ENCODE results near the gene MRPS15. TPM values are rescaled to one million over a fixed set of nuclear protein-coding genes. Genes with fewer than 3 reads are reported as not detected.

The MRPS15 gene
- total RNA-seq, 2 experiments from 2014 or later, result 120 to 129 TPM

DNA sequence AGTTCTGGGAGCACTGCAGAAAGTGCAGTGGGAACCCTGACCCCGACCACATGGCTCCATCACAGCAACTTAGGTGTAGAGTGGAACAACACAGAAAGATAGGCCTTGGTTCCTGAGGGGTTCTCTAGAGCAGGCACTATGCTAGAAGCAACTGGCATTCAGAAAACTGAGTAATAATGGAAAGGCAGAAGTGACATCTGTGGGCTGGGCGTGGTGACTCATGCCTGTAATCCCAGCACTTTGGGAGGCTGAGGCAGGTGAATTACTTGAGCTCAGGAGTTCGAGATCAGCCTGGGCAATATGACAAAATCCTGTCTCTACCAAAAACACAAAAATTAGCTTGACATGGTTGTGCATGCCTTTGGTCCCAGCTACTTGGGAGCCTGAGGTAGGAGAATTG, 5.3 kb downstream of the MRPS15 start:
- ChIA-PET CTCF (no interaction called here), POLR2A (interaction anchor here (0.6 to 1.5 kb wide), 5 partner anchors 12 to 434 kb away, joined by 3 to 5 read pairs (median 3); partner anchors contain the start of gene TRAPPC3)
- Mint-ChIP-seq H3K27me3 (no peaks in the 10 kb centered on the region), H3K27ac (peak overlapping the region; percentile 96), H3K4me1 (ENCODE audit: low read depth) (peaks cover 35% of the 10 kb centered on the region), H3K9me3 (no peaks in the 10 kb centered on the region), H3K36me3 (ENCODE audit: low read depth) (peaks cover 46% of the 10 kb centered on the region), H3K4me3 (peak overlapping the region; percentile 47)
- intact Hi-C loops (cut with micrococcal nuclease), result no loop called here
- TF ChIP-seq, protein P1, sequence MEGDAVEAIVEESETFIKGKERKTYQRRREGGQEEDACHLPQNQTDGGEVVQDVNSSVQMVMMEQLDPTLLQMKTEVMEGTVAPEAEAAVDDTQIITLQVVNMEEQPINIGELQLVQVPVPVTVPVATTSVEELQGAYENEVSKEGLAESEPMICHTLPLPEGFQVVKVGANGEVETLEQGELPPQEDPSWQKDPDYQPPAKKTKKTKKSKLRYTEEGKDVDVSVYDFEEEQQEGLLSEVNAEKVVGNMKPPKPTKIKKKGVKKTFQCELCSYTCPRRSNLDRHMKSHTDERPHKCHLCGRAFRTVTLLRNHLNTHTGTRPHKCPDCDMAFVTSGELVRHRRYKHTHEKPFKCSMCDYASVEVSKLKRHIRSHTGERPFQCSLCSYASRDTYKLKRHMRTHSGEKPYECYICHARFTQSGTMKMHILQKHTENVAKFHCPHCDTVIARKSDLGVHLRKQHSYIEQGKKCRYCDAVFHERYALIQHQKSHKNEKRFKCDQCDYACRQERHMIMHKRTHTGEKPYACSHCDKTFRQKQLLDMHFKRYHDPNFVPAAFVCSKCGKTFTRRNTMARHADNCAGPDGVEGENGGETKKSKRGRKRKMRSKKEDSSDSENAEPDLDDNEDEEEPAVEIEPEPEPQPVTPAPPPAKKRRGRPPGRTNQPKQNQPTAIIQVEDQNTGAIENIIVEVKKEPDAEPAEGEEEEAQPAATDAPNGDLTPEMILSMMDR (IDR thresholded peaks at IDR 0.05), result no peak
- DNase-seq (peak; percentile 85), ATAC-seq (peak; percentile 89)

DNA sequence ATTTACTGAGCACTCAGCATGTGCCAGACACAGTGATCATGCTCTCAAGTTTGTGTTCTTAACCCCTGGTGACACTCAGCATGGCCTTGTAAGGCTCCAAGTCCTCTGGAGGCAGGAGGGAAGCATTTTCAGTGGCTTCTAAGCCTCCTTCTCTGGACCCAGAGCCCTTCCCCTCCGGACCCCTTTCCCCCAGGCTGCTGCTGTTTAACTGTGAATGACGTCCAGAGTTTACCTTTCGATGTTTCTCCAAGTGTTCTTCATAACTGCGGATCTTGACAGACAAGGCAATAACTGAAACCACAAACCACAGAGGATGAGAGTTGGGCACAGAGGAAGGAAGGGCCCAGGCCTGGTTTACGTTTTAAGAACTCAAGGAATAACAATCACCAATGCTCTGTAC, 6.5 kb downstream of the MRPS15 start:
- H3K4me3 Mint-ChIP-seq, result no peak overlapping the region
- ChIA-PET POLR2A (interaction anchor here (1.5 kb wide), 1 partner anchor 71 kb away, joined by 5 read pairs; no protein-coding TSS in a partner anchor), CTCF (no interaction called here)
- intact Hi-C loops (cut with micrococcal nuclease), result no loop called here
- H3K9me3 Mint-ChIP-seq, result no peaks in the 10 kb centered on the region
- TF ChIP-seq, protein P1 (IDR thresholded peaks at IDR 0.05), result no peak
- peaks cover 34% of the 10 kb centered on the region for H3K4me1 Mint-ChIP-seq (ENCODE audit: low read depth)
- peaks cover 43% of the 10 kb centered on the region for H3K36me3 Mint-ChIP-seq (ENCODE audit: low read depth)
- H3K27me3 Mint-ChIP-seq, result no peaks in the 10 kb centered on the region
- DNase-seq (no peak), ATAC-seq (no peak)
- peak overlapping the region; percentile 70 for H3K27ac Mint-ChIP-seq

DNA sequence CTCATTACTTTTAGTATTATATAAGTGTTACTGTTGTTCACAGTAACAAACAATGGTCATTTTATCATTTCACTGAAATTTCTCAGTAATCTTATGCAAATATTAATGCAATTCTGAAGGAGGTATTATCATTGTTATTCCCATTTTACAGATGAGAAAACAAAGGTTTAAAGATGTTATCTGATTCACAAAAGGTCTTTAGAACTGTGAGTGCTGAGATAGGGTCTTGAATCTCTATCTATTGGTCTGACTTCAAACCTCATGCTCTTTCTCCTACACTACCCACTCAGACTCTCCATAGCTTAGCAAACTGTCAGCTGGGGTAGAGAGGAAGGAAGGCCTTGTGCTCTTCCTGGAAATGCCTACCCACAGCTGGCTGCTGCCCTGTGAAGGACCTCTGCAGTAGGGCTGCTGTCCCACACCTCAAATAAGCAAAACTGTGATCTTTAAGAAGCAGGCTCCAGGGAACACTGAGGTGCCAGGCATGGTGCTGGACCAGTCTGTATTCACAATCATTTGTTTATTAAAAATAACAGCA, 7.7 kb downstream of the MRPS15 start:
- no peaks in the 10 kb centered on the region for H3K9me3 Mint-ChIP-seq
- CTCF ChIA-PET, result no interaction called here
- H3K4me1 Mint-ChIP-seq (ENCODE audit: low read depth), result peaks cover 28% of the 10 kb centered on the region
- H3K4me3 Mint-ChIP-seq, result no peak overlapping the region
- no peaks in the 10 kb centered on the region for H3K27me3 Mint-ChIP-seq
- POLR2A ChIA-PET, result no interaction called here
- intact Hi-C loops (cut with micrococcal nuclease), result no loop called here
- ATAC-seq (no peak), DNase-seq (no peak)
- TF ChIP-seq, protein P1 (IDR thresholded peaks at IDR 0.05), result no peak
- peak overlapping the region; percentile 50 for H3K27ac Mint-ChIP-seq
- H3K36me3 Mint-ChIP-seq (ENCODE audit: low read depth), result peaks cover 34% of the 10 kb centered on the region

DNA sequence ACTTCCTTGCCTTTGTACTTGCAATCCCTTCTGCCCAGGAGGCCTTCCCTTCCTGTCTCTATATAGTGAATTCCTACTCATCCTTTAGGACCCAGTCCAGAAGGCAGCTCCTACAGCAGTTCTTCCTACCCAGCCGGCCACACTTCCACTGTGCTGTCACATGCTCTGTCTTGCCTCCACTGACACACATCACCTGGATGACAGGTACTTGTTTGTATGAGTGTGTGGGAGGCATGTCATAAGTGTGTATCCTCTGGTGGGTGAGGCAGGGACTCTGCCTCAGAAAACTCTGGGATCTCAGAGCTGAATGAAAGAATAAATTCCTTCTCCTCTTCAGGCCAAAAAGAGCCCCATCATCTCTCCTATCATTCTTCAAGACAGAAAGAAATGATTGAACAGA, 8.8 kb downstream of the MRPS15 start:
- POLR2A ChIA-PET, result interaction anchor here (0.9 to 1.6 kb wide), 3 partner anchors 8 to 103 kb away, joined by 3 to 14 read pairs (median 4); partner anchors contain the start of gene MRPS15
- Mint-ChIP-seq H3K36me3 (ENCODE audit: low read depth) (peaks cover 30% of the 10 kb centered on the region), H3K4me3 (no peak overlapping the region), H3K27ac (peak overlapping the region; percentile 11), H3K27me3 (no peaks in the 10 kb centered on the region), H3K4me1 (ENCODE audit: low read depth) (peaks cover 30% of the 10 kb centered on the region), H3K9me3 (no peaks in the 10 kb centered on the region)
- intact Hi-C loops (cut with micrococcal nuclease), result no loop called here
- TF ChIP-seq, protein P1 (IDR thresholded peaks at IDR 0.05), result no peak
- CTCF ChIA-PET, result no interaction called here
- ATAC-seq (no peak), DNase-seq (no peak)

DNA sequence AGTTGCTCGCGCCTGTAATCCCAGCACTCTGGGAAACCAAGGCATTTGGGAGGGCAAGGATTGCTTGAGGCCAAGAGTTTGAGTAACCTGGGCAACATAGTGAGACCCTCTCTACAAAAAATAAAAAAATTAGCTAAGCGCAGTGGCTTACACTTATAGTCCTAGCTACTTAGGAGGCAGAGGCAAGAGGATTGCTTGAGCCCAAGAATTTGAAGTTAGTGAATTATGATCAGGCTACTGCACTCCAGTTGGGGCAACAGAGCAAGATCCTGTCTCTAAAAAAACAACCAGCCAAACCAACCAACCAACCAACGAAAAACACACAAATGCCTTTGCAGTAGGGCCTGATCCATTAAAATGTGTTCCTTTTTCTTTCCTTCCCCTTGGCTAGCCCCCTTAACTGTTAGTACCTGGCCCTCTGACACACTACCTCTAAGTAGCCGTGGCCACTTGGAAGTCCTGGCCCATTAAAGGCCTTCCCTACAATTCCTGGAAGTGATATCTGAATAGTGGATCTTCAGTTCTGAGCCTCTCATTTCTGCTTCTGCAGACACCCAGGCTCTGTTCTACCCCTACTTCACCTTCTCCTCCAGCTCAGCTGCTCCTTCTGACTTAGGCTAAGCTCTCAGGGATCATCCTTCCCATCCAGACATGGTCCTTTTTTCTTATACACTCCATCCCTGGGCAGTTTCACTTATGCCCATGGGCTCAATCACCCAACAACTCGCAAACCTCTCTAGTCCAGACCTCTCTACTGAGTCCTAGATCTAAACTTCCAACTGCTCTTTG, 10.4 kb downstream of the MRPS15 start:
- ChIA-PET POLR2A (interaction anchor here (0.7 to 1.6 kb wide), 4 partner anchors 10 to 67 kb away, joined by 3 to 14 read pairs (median 4); partner anchors contain the start of gene MRPS15), CTCF (no interaction called here)
- Mint-ChIP-seq H3K27me3 (no peaks in the 10 kb centered on the region), H3K4me1 (ENCODE audit: low read depth) (peaks cover 26% of the 10 kb centered on the region), H3K9me3 (no peaks in the 10 kb centered on the region), H3K36me3 (ENCODE audit: low read depth) (peaks cover 21% of the 10 kb centered on the region), H3K4me3 (no peak overlapping the region), H3K27ac (no peak overlapping the region)
- TF ChIP-seq, protein P1 (IDR thresholded peaks at IDR 0.05), result no peak
- ATAC-seq, result no peak
- no peak for DNase-seq
- intact Hi-C loops (cut with micrococcal nuclease), result no loop called here

Data from activated CD8-positive, alpha-beta T cell treated with anti-CD3 and anti-CD28 coated beads for 36 hours (primary cell).